Central memory CD8-positive, alpha-beta T cell (primary cell): ENCODE results near the gene MAP3K7CL.
"Not testable (repeated sequence)": the region's sequence is repeated elsewhere in the genome, so short reads cannot be mapped to it uniquely, and the experiment has no call there.

Experiments
- ATAC-seq: fragments of 150-1000 bp; cut with Tn5 transposase; replicated peaks from 2 replicates; pipeline ENCODE4 v1.10.0; 2022; ENCODE audit warnings: mild to moderate bottlenecking, moderate FRiP score, moderate number of reproducible peaks; ENCODE audit not compliant: poor library complexity, severe bottlenecking; ENCODE audit errors: extremely low read depth
- DNase-seq, 2 donors: peaks; one replicate each; pipeline ENCODE4 v3.0.0; 2021; ENCODE audit warnings: low spot score in 2 of 2
- H3K27ac Mint-ChIP-seq: one replicate; pipeline ENCODE4 v1.8.0; 2022; ENCODE audit warnings: low read depth, mild to moderate bottlenecking, moderate library complexity, mixed read lengths
- H3K27me3 Mint-ChIP-seq: one replicate; pipeline ENCODE4 v1.8.0; 2022; ENCODE audit warnings: mixed read lengths
- H3K36me3 Mint-ChIP-seq: one replicate; pipeline ENCODE4 v1.8.0; 2022; ENCODE audit warnings: mild to moderate bottlenecking, moderate library complexity, mixed read lengths; ENCODE audit not compliant: insufficient read depth
- H3K4me1 Mint-ChIP-seq: one replicate; pipeline ENCODE4 v1.8.0; 2022; ENCODE audit warnings: mixed read lengths
- H3K4me3 Mint-ChIP-seq: one replicate; pipeline ENCODE4 v1.8.0; 2022; ENCODE audit warnings: mild to moderate bottlenecking, moderate library complexity, mixed read lengths
- H3K9me3 Mint-ChIP-seq: one replicate; pipeline ENCODE4 v1.8.0; 2022; ENCODE audit warnings: mixed read lengths

Gene MAP3K7CL

DNA sequence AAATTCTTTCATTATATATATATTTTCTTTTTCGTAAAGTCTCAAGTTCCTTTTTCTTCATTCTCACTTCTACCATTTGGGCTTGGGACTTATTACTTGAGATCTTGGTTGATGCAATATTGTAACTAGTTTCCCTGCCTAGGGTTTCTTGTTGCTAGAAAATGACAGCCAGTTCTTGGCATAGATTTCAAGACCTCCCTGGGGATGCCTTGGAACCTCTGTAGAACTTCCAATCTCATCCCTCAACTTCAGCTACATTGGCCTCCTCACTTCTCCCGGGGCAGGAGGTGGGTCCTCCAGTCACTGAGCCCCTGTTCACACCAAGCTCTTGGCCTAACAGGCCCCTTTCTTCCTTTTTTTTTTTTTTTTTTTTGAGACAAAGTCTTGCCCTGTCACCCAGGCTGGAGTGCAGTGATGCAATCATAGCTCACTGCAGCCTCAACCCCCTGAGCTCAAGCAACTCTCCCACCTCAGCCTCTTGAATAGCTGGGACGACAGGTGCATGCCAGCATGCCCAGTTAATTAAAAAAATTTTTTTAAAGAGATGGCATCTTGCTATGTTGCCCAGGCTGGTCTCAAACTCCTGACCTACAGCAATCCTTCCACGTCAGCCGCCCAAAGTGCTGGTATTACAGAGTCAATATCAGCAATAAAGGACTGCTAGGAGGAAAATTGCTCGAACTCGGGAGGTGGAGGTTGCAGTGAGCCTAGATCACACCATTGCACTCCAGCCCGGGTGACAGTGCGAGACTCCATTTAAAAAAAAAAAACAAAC, 33.1 kb downstream of the MAP3K7CL start:
- Mint-ChIP-seq H3K4me3 (no peak overlapping the region), H3K27me3 (no peaks in the 10 kb centered on the region), H3K4me1 (no peaks in the 10 kb centered on the region), H3K9me3 (no peaks in the 10 kb centered on the region), H3K27ac (no peak overlapping the region), H3K36me3 (peaks cover 4% of the 10 kb centered on the region)
- ATAC-seq (no peak), DNase-seq (no peak)

DNA sequence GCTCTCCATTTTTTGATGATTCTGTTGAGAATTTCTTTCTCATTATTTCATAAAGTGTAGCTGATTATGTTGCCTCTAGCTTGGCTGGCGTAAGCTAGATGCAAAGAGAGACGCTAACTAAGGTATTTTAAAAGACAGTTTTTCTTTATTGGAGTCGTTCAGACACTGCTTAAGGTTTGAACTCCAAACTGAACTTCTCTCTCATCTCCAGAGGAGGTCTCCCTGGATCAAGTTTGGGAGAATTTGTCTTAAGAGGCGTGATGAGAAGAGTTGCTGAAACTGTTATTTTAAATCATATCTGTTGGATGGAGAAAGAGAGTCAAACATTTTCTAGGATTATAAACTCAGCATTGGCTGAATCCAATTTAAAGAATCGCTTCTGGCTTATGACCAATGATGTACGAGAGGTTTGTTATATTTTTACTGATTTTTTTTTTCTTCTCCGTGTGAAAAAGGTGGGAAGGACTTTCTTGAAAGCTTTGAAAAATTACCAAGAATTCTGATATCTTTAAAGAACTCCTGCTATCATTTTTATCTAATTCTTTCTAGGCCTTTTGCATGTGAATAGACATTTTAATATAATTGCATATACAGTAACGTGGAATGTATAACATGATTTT, 34.0 kb downstream of the MAP3K7CL start:
- no peak overlapping the region for H3K27ac Mint-ChIP-seq
- no peak for DNase-seq
- H3K27me3 Mint-ChIP-seq: no peaks in the 10 kb centered on the region
- no peaks in the 10 kb centered on the region for H3K9me3 Mint-ChIP-seq
- H3K4me3 Mint-ChIP-seq: no peak overlapping the region
- no peaks in the 10 kb centered on the region for H3K4me1 Mint-ChIP-seq
- peaks cover 4% of the 10 kb centered on the region for H3K36me3 Mint-ChIP-seq
- ATAC-seq: no peak

DNA sequence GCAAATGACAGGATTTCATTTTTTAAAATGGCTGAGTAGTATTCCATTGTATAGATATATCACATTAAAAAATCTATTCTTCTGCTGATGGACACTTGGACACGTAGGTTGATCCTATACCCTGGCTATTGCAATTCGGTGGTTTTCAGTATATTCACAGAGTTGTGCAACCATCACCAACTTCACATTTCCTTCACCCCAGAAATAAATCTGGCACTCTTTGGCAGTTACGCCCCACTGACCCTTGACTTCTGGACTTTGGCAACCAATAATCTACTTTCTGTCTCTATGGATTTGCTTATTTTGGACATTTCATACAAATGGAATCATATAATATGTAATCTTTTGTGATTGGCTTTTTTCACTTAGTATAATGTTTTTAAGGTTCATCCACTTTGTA, 35.9 kb downstream of the MAP3K7CL start:
- Mint-ChIP-seq H3K27me3 (no peaks in the 10 kb centered on the region), H3K27ac (no peak overlapping the region), H3K36me3 (peaks cover 5% of the 10 kb centered on the region), H3K4me3 (no peak overlapping the region), H3K9me3 (no peaks in the 10 kb centered on the region), H3K4me1 (no peaks in the 10 kb centered on the region)
- DNase-seq (no peak), ATAC-seq (no peak)

DNA sequence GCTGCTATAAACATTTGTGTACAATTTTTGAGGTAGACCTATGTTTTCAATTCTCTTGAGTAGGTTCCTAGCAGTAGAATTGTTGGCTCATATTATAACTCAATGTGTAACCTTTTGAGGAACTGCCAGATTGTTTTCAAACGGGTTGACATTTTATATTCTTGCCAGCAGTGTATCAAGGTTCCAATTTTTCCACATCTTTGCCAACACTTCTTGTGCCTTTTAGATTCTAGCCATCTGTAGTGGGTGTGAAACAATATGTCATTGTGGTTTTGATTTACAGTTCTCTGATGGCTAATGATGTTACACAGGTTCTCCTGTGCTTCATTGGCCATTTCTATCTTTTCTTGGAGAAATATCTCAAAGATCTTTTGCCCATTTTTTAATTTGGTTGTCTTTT, 36.4 kb downstream of the MAP3K7CL start:
- Mint-ChIP-seq H3K27me3 (no peaks in the 10 kb centered on the region), H3K9me3 (no peaks in the 10 kb centered on the region), H3K4me3 (no peak overlapping the region), H3K4me1 (no peaks in the 10 kb centered on the region), H3K27ac (no peak overlapping the region), H3K36me3 (peaks cover 5% of the 10 kb centered on the region)
- no peak for ATAC-seq
- DNase-seq: no peak

DNA sequence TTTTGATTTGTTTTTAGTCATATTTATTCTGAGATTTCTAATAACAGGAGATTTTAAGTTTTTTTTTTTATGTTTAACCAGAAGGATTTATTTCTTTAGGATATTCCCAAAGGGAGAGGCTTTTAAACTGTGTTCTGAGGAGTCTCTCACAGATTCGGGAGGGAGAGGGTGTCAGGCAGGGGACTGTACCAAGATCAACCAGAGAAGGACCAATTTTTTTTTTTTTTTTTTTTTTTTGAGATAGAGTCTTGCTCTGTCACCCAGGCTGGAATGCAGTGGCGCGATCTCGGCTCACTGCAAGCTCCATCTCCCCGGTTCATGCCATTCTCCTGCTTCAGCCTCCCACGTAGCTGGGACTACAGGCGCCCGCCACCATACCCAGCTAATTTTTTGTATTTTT, 37.0 kb downstream of the MAP3K7CL start:
- not testable (repeated sequence) for ATAC-seq, H3K36me3 Mint-ChIP-seq, H3K4me1 Mint-ChIP-seq, H3K27ac Mint-ChIP-seq, DNase-seq, H3K9me3 Mint-ChIP-seq, H3K27me3 Mint-ChIP-seq, H3K4me3 Mint-ChIP-seq

DNA sequence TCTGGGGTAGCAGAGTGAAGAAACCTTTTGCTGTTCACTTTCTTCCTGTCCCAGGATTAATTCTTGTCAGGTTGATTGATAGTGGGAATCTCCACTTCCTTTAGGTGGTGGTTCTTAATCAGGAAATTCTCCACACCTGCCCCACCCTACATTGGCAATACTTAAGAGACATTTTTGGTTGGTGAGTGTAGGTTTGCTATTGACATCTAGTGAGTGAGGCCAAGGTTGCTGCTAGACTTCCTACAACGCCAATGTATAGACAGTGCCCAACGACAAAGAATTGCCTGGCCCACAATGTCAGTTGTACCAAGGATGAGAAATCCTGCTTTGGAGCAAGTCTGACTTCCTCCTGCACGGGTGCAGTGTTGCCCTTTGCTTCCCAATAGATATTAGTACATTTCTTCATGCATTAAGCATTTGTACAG, 38.5 kb downstream of the MAP3K7CL start:
- no peak for ATAC-seq
- DNase-seq: no peak
- H3K9me3 Mint-ChIP-seq: no peaks in the 10 kb centered on the region
- H3K4me3 Mint-ChIP-seq: no peak overlapping the region
- no peak overlapping the region for H3K27ac Mint-ChIP-seq
- no peaks in the 10 kb centered on the region for H3K27me3 Mint-ChIP-seq
- H3K36me3 Mint-ChIP-seq: peaks cover 5% of the 10 kb centered on the region
- H3K4me1 Mint-ChIP-seq: no peaks in the 10 kb centered on the region

DNA sequence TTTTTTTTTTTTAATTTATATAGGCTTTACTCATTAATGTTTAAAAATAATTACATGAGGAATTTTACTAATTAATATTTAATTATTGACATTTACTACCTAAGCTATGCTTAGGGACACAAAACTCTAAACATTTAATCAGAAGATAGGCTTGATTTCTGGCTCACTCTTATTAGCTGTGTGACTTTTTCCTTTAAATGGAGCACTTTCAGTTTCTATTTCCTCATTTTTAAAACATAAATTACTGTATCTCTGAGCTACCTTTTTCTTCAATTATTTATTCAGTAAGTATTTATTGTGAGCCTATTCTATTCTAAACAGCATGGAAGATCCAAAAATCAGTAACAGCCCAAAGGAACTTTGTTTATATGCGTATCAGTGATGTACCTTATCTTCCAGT, 40.5 kb downstream of the MAP3K7CL start:
- Mint-ChIP-seq H3K27me3 (no peaks in the 10 kb centered on the region), H3K4me3 (no peak overlapping the region), H3K9me3 (no peaks in the 10 kb centered on the region), H3K36me3 (peaks cover 5% of the 10 kb centered on the region), H3K4me1 (no peaks in the 10 kb centered on the region), H3K27ac (no peak overlapping the region)
- no peak for ATAC-seq
- no peak for DNase-seq

DNA sequence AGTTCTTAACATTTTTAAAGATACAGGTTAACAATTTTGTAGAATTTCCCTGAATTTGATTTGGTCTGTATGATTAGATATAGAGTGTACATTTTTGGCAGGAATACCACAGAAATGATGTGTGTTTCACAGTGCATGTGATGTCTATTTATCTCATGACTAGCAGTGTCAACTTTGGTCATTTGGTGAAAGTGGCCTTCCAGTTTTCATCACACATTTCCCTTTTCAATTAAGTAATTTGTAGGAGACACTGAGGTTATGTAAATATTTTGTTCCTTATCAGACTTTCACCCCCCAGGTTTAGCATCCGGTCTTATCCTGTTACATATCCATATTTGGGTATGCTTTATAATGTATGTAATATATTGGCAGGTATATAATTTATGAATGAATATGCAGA, 41.8 kb downstream of the MAP3K7CL start:
- DNase-seq: no peak
- H3K36me3 Mint-ChIP-seq: peaks cover 3% of the 10 kb centered on the region
- no peaks in the 10 kb centered on the region for H3K9me3 Mint-ChIP-seq
- no peak for ATAC-seq
- H3K27me3 Mint-ChIP-seq: no peaks in the 10 kb centered on the region
- no peak overlapping the region for H3K4me3 Mint-ChIP-seq
- no peak overlapping the region for H3K27ac Mint-ChIP-seq
- H3K4me1 Mint-ChIP-seq: no peaks in the 10 kb centered on the region

DNA sequence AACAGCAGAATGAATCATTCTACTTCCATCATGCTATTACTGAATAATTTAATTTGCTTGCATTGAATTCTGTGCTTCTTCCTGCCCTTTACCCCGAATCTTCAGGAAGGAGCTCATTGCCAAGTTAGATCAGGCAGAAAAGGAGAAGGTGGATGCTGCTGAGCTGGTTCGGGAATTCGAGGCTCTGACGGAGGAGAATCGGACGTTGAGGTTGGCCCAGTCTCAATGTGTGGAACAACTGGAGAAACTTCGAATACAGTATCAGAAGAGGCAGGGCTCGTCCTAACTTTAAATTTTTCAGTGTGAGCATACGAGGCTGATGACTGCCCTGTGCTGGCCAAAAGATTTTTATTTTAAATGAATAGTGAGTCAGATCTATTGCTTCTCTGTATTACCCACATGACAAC, 44.2 kb downstream of the MAP3K7CL start:
- Mint-ChIP-seq H3K27me3 (no peaks in the 10 kb centered on the region), H3K27ac (no peak overlapping the region), H3K9me3 (no peaks in the 10 kb centered on the region), H3K4me1 (no peaks in the 10 kb centered on the region), H3K4me3 (no peak overlapping the region), H3K36me3 (no peaks in the 10 kb centered on the region)
- DNase-seq (no peak), ATAC-seq (no peak)

DNA sequence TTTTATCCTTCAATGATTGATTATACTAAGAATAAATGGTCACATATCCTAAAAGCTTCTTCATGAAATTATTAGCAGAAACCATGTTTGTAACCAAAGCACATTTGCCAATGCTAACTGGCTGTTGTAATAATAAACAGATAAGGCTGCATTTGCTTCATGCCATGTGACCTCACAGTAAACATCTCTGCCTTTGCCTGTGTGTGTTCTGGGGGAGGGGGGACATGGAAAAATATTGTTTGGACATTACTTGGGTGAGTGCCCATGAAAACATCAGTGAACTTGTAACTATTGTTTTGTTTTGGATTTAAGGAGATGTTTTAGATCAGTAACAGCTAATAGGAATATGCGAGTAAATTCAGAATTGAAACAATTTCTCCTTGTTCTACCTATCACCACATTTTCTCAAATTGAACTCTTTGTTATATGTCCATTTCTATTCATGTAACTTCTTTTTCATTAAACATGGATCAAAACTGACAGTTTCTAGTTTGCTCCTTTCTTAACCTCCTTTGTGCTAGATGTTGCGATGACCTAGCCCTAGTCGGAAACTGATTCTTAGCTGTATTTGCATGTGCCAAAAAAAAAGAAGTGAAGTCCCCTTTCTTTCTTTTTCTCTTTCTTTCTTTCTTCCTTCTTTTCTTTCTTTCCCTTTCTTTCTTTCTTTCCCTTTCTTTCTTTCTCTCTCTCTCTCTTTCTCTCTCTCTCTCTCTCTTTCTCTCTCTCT, 45.1 kb downstream of the MAP3K7CL start:
- H3K9me3 Mint-ChIP-seq: no peaks in the 10 kb centered on the region
- H3K4me1 Mint-ChIP-seq: no peaks in the 10 kb centered on the region
- DNase-seq (no peak), ATAC-seq (no peak)
- no peak overlapping the region for H3K4me3 Mint-ChIP-seq
- H3K27ac Mint-ChIP-seq: no peak overlapping the region
- no peaks in the 10 kb centered on the region for H3K27me3 Mint-ChIP-seq
- H3K36me3 Mint-ChIP-seq: no peaks in the 10 kb centered on the region

DNA sequence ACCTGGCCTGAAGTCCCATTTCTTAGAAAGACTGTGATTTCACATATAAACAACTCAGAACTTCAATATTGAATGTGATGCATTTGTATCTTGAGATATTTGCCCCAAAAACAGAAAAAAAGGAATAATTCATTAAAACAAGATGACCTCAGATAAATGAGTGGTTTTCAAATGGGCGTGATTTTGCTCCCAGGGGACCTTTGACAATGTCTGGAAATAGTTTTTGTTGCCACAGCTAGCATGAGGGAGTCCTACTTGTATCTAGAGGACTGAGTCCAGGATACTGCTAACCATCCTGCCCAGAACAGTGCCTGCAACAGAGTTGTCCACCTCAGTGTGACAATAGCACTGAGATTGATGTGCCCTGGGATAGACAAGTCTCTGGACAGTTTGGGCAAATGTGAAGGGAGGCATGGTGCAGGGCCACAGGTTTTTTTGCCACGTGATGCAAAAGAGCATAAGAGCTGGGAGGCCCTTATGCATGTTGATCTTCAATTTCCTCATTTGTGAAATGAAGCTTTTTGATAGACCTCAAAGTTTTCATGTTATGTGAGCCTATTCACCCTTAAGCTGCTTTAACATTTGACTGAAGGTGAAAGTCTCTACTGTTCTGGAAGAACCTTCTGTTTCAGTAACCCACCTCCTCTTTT, 46.2 kb downstream of the MAP3K7CL start:
- DNase-seq: no peak
- no peak overlapping the region for H3K27ac Mint-ChIP-seq
- H3K36me3 Mint-ChIP-seq: no peaks in the 10 kb centered on the region
- no peak overlapping the region for H3K4me3 Mint-ChIP-seq
- no peaks in the 10 kb centered on the region for H3K27me3 Mint-ChIP-seq
- no peaks in the 10 kb centered on the region for H3K4me1 Mint-ChIP-seq
- no peaks in the 10 kb centered on the region for H3K9me3 Mint-ChIP-seq
- ATAC-seq: no peak

DNA sequence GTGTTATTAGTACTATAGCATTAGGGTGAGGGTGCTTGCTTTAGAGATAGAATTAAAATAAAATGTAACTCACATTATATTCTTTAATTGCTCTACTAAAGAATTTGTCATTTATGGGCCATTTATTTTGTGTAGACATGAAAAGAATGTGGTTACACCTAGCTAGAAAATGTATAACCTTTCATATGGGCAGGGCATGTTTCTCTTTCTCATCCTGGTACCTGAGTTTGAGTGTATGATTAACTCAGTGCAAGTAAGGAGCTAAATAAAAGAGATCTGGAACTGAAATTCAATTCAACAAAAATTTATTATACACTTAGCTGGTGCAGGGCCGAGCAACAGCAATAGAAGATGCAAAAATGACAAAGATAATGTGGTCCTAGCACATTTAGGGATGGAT, 47.4 kb downstream of the MAP3K7CL start:
- ATAC-seq (no peak), DNase-seq (no peak)
- Mint-ChIP-seq H3K27ac (no peak overlapping the region), H3K36me3 (no peaks in the 10 kb centered on the region), H3K4me3 (no peak overlapping the region), H3K4me1 (no peaks in the 10 kb centered on the region), H3K9me3 (no peaks in the 10 kb centered on the region), H3K27me3 (peaks cover 4% of the 10 kb centered on the region)
